Measurements from ENCODE around the gene OSTF1.

GRCh38 chr9:75139201-75139600 is 50.9 kb downstream of the OSTF1 start:
- TF ChIP-seq CTCF (conservative IDR thresholded peaks at IDR 0.05; ENCODE audit: low read length) (no peak), EZH2phosphoT487 (IDR thresholded peaks at IDR 0.05; ENCODE audit: borderline replicate concordance, low read depth, low read length) (no peak)

Measured in OCI-LY7 (cell line).